GM23338 (cell line): ENCODE results near the gene EHF.

Experiments used
- REST ChIP-seq: IDR thresholded peaks from one replicate; pipeline ENCODE4 v1.6.1; 2018; ENCODE audit warnings: antibody characterized with exemption; ENCODE audit not compliant: unreplicated experiment
- TF ChIP-seq, protein P1 (sequence below), 2 experiments: fragments of 200-600 bp in 1 of 2; sonication (generic) in 1 of 2; conservative IDR thresholded peaks; 2 replicates each; pipeline versions ENCODE4 v1.5.1 to v1.6.1; 2016 to 2017; ENCODE audit warnings: antibody characterized with exemption in 2 of 2, low read depth in 2 of 2, mild to moderate bottlenecking in 2 of 2, moderate library complexity in 1 of 2

GRCh38 chr11:34620820-34621792 lies at the start of gene EHF:
- TF ChIP-seq, protein P1, sequence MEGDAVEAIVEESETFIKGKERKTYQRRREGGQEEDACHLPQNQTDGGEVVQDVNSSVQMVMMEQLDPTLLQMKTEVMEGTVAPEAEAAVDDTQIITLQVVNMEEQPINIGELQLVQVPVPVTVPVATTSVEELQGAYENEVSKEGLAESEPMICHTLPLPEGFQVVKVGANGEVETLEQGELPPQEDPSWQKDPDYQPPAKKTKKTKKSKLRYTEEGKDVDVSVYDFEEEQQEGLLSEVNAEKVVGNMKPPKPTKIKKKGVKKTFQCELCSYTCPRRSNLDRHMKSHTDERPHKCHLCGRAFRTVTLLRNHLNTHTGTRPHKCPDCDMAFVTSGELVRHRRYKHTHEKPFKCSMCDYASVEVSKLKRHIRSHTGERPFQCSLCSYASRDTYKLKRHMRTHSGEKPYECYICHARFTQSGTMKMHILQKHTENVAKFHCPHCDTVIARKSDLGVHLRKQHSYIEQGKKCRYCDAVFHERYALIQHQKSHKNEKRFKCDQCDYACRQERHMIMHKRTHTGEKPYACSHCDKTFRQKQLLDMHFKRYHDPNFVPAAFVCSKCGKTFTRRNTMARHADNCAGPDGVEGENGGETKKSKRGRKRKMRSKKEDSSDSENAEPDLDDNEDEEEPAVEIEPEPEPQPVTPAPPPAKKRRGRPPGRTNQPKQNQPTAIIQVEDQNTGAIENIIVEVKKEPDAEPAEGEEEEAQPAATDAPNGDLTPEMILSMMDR (conservative IDR thresholded peaks at IDR 0.05; ENCODE audit: low read depth in 2 of 2): no peak
- TF ChIP-seq REST: no peak
